Karpas-422 (cell line): ENCODE data around the gene UBXN6. TPM values are rescaled to one million over a fixed set of nuclear protein-coding genes. Genes with fewer than 3 reads are reported as not detected.
A peak's percentile ranks its signal among the peaks of the same experiment; 100 is the strongest.

Experiments used
- DNase-seq: peaks from one replicate; pipeline ENCODE4 v3.0.0-alpha.2; 2015
- H2AFZ ChIP-seq: fragments of 200-600 bp; sonication (generic); 2 replicates; pipeline ENCODE4 v1.6.1; 2014; ENCODE audit warnings: antibody characterized with exemption, low read length, mixed read lengths
- H3K27ac ChIP-seq: fragments of 200-600 bp; sonication (generic); 2 replicates; pipeline ENCODE4 v1.5.1; 2014; ENCODE audit warnings: mild to moderate bottlenecking, low read length, moderate library complexity
- H3K27me3 ChIP-seq: fragments of 200-600 bp; sonication (generic); 2 replicates; pipeline ENCODE4 v1.6.1; 2014; ENCODE audit warnings: low read length, mixed read lengths
- H3K36me3 ChIP-seq: fragments of 200-600 bp; sonication (generic); 2 replicates; pipeline ENCODE4 v1.6.1; 2014; ENCODE audit warnings: low read length, mixed read lengths; ENCODE audit not compliant: insufficient read depth
- H3K4me1 ChIP-seq: fragments of 200-600 bp; sonication (generic); 2 replicates; pipeline ENCODE4 v1.6.1; 2014; ENCODE audit warnings: mild to moderate bottlenecking, low read length, mixed read lengths
- H3K4me2 ChIP-seq: fragments of 200-600 bp; sonication (generic); 2 replicates; pipeline ENCODE4 v1.6.1; 2014; ENCODE audit warnings: low read length, low read depth, mild to moderate bottlenecking; ENCODE audit not compliant: poor library complexity, severe bottlenecking
- H3K4me3 ChIP-seq: fragments of 200-600 bp; sonication (generic); 2 replicates; pipeline ENCODE4 v1.5.1; 2014; ENCODE audit warnings: mild to moderate bottlenecking, antibody characterized with exemption, low read length, mixed read lengths
- H3K79me2 ChIP-seq: fragments of 200-600 bp; sonication (generic); 2 replicates; pipeline ENCODE4 v1.6.1; 2014; ENCODE audit warnings: mild to moderate bottlenecking, low read length, mixed read lengths
- H3K9ac ChIP-seq: fragments of 200-600 bp; sonication (generic); 2 replicates; pipeline ENCODE4 v1.6.0; 2014; ENCODE audit warnings: low read length
- H3K9me2 ChIP-seq: fragments of 200-600 bp; sonication (generic), shearing (Covaris generic); replicated peaks from 2 replicates; pipeline ENCODE4 v1.6.0; 2014; ENCODE audit warnings: mild to moderate bottlenecking, low read length, moderate library complexity; ENCODE audit not compliant: insufficient read depth
- H3K9me3 ChIP-seq: fragments of 300-700, 200-600 bp; sonication (generic); 2 replicates; pipeline ENCODE4 v1.6.1; 2014; ENCODE audit warnings: low read length, mixed read lengths
- H4K20me1 ChIP-seq: fragments of 200-600 bp; sonication (generic); 2 replicates; pipeline ENCODE4 v1.6.1; 2014; ENCODE audit warnings: mild to moderate bottlenecking, antibody characterized with exemption, low read length, low read depth; ENCODE audit not compliant: insufficient read depth
- total RNA-seq: library from RNA; depleted of rRNA; stranded (reverse); fragments of >200 nt; shearing (Covaris generic); gene quantifications from 2 replicates; pipeline ENCODE4 v1.2.3, GENCODE V29; 2014; ENCODE audit warnings: low replicate concordance

The UBXN6 gene
- total RNA-seq, 1 experiment from 2014 or later: 112 TPM

DNA sequence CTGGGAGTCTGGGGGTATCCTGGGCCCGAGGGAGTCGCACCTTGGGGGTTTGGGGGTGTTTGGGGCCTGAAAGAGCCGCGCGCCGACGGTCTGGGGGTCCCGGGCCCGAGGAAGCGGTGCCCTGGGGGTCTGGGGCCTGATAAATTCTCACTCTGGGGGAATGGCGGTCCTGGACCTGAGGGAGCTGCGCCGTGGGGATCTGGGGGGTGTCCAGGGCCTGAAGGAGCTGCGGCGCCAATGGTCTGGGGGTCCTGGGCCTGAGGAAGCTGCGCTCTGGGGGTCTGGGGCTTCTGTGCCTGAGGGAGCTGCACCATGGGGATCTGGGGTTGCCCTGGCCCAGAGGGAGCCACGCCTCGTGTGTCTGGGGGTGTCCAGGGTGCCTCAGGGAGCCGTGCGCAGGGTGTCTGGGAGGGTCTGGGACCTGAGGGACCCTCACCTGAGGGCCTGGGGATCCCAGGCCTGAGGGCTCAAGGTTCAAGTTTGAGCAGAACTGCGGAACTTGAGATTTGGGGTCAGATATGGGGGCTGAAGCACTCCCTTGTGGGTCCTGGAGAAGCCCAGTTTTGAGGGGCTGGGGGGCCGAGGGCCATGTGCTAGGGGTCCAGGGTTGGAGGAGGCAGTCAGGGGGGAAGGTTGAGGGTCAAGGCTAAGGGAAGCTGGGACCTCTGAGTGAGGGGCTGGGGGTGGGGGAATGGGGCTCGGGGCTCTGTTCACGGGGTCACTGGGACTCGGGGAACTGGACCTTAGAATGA, 15.6 kb upstream of the UBXN6 start:
- H3K4me2 ChIP-seq: peak overlapping the region; percentile 92

DNA sequence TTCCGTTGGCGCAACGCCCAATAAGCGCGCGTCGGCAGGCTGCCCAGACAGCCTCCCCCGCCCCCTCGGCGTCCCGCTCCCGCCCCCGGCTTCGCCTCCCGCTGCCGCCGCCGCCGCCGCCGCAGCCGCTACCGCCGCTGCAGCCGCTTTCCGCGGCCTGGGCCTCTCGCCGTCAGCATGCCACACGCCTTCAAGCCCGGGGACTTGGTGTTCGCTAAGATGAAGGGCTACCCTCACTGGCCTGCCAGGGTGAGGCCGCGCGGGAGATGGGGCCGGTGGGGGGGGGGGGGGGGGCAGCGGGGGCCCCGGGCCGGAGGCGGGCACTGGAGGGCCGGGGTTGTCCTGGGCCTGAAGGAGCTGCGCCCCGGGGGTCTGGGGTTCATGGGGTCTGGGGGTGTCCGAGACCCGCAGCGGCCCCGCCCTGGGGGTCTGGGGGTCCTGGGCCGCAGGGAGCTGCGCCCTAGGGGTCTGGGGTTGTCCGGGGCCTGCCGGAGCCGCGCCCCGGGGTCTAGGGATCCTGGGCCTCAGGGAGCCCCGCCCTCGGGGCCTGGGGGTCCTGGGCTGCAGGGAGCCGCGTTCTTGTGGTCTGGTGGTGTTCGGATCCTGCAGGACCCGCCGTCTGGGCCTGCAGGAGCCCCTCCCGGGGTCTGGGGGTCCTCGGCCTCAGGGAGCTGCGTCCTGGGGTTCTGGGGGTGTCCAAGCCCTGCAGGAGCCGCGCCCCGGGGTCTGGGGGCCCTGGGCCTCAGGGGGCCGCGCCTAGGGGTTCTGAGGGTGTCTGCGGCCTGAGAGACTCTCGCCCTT, 14.8 kb upstream of the UBXN6 start, which contains the start of gene HDGFL2:
Gene HDGFL2, plus strand, starts transcription at position 124 of the 801 bp plus-strand sequence. Its CDS starts 54 bp downstream, at position 178.
- Histone ChIP-seq H3K4me2 (peak within 1 kb of the TSS; percentile 92), H3K27ac (peak within 1 kb of the TSS; percentile 82), H3K36me3 (no peaks in the 10 kb centered on the region; the same call in 1 of the 2 replicates), H3K9me3 (no peaks in the 10 kb centered on the region), H2AFZ (peak within 1 kb of the TSS; percentile 11; the same call in 1 of the 2 replicates), H3K9me2 (no peaks in the 10 kb centered on the region), H3K79me2 (peaks cover 42% of the 10 kb centered on the region), H3K9ac (peak within 1 kb of the TSS; percentile 99), H3K27me3 (no peaks in the 10 kb centered on the region), H3K4me3 (peak within 1 kb of the TSS; percentile 97), H4K20me1 (no peaks in the 10 kb centered on the region; the same call in 1 of the 2 replicates), H3K4me1 (peaks cover 24% of the 10 kb centered on the region)
- no peak for DNase-seq

More for the DNA sequence above, 15.6 kb upstream of the UBXN6 start:
- peaks cover 42% of the 10 kb centered on the region for H3K79me2 ChIP-seq
- peak overlapping the region; percentile 99 for H3K9ac ChIP-seq
- no peak overlapping the region for H2AFZ ChIP-seq
- H4K20me1 ChIP-seq: no peaks in the 10 kb centered on the region; the same call in 1 of the 2 replicates
- no peaks in the 10 kb centered on the region for H3K9me3 ChIP-seq
- DNase-seq: peak; percentile 54
- peak overlapping the region; percentile 97 for H3K4me3 ChIP-seq
- H3K4me1 ChIP-seq: peaks cover 24% of the 10 kb centered on the region
- H3K27ac ChIP-seq: peak overlapping the region; percentile 56
- H3K36me3 ChIP-seq: no peaks in the 10 kb centered on the region; the same call in 1 of the 2 replicates
- no peaks in the 10 kb centered on the region for H3K27me3 ChIP-seq
- H3K9me2 ChIP-seq: no peaks in the 10 kb centered on the region

- H3K27ac ChIP-seq: peak overlapping the region; percentile 82
- peak overlapping the region; percentile 71 for H3K9ac ChIP-seq
- H3K79me2 ChIP-seq: peaks cover 36% of the 10 kb centered on the region
- H3K4me3 ChIP-seq: peak overlapping the region; percentile 68
- H3K36me3 ChIP-seq: no peaks in the 10 kb centered on the region; the same call in 1 of the 2 replicates
- H3K4me2 ChIP-seq: peak overlapping the region; percentile 70
- peak overlapping the region; percentile 11; the same call in 1 of the 2 replicates for H2AFZ ChIP-seq
- no peaks in the 10 kb centered on the region for H3K9me2 ChIP-seq
- H4K20me1 ChIP-seq: no peaks in the 10 kb centered on the region; the same call in 1 of the 2 replicates
- DNase-seq: peak; percentile 100
- no peaks in the 10 kb centered on the region for H3K27me3 ChIP-seq
- H3K9me3 ChIP-seq: no peaks in the 10 kb centered on the region
- H3K4me1 ChIP-seq: peaks cover 24% of the 10 kb centered on the region
Measured at GRCh38 chr19:4471403-4472173, 14.0 kb upstream of the UBXN6 start.

- DNase-seq: no peak
- Histone ChIP-seq H3K27me3 (no peaks in the 10 kb centered on the region), H3K4me3 (no peak overlapping the region), H4K20me1 (no peaks in the 10 kb centered on the region; the same call in 1 of the 2 replicates), H3K36me3 (no peaks in the 10 kb centered on the region), H3K27ac (no peak overlapping the region), H3K9me3 (no peaks in the 10 kb centered on the region), H3K9ac (no peak overlapping the region), H3K79me2 (peaks cover 5% of the 10 kb centered on the region), H3K4me1 (peaks cover 10% of the 10 kb centered on the region), H3K9me2 (no peaks in the 10 kb centered on the region), H2AFZ (no peak overlapping the region), H3K4me2 (no peak overlapping the region)
Measured at GRCh38 chr19:4467835-4468234, 10.2 kb upstream of the UBXN6 start.

DNA sequence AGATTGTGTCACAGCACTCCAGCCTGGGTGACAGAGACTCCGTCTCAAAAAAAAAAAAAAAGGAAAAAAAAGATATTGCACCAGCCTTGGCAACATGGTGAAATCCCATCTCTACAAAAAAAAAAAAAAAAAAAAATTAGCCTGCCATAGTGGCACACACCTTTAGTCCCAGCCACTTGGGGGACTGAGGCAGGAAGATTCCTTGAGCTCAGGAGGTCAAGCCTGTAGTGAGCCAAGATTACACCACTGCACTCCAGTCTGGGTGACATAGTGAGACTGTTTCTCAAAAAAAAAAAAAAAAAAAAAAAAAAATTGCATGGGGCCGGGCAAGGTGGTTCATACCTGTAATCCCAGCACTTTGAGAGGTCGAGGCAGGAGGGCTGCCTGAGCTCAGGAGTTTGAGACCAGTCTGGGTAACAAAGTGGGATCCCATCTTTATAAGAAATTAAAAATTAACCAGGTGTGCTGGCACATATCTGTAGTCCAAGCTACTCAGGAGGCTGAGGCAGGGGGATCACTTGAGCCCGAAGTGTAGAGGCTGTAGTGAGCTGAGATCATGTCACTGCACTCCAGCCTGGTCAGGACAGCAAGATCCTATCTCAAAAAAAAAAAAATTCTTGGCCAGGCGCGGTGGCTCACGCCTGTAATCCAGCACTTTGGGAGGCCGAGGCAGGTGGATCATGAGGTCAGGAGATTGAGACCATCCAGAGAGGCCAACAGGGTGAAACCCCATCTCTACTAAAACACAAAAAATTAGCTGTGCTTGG, 7.4 kb upstream of the UBXN6 start:
- no peak for DNase-seq
- H3K36me3 ChIP-seq: no peaks in the 10 kb centered on the region
- no peaks in the 10 kb centered on the region for H3K79me2 ChIP-seq
- H4K20me1 ChIP-seq: no peaks in the 10 kb centered on the region
- H3K4me3 ChIP-seq: no peak overlapping the region
- H3K4me2 ChIP-seq: no peak overlapping the region
- no peak overlapping the region for H3K27ac ChIP-seq
- H3K9me3 ChIP-seq: no peaks in the 10 kb centered on the region
- no peak overlapping the region for H2AFZ ChIP-seq
- H3K9me2 ChIP-seq: no peaks in the 10 kb centered on the region
- no peak overlapping the region for H3K9ac ChIP-seq
- no peaks in the 10 kb centered on the region for H3K27me3 ChIP-seq
- H3K4me1 ChIP-seq: no peaks in the 10 kb centered on the region

DNA sequence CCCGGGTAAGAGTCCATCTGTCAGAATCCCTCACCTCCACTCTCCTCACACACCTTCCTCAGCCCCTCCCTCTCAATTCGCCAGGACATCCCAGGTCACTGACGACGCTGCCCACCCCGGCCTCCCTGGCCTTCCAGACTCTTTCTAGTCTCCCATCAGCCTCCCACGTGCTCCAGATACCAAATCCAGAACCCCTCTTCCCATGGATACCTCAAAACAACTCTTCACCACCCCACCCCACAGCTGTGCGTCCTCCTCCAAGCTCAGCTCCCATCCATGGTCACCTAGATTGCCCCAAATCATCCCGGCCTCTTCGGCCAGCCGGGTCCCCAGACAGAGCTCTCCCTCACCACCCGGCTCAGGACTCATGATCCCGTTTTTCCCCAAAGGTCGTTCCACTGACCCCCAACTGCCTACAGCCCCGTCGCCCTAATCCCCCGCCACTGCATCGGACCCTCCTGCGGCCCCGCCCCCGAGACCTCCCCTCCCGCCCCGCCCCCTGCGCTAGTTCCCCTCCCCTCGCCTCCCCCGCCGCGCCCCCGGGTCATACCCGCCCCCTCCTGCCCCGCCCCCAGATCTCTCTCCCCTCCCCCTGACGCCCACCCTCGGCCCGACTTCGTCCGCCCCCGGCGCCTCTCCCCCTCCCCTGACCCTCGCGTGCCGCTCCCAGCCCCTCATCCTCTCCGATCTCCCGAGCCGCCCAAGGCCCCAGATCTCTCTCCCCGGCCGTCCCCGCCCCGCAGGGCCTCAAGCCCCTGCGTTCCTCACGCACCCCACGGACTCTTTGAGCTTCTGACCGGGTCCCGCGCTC, 546 bp downstream of the UBXN6 start:
- no peaks in the 10 kb centered on the region for H3K27me3 ChIP-seq
- H3K27ac ChIP-seq: peak overlapping the region; percentile 54; the same call in 1 of the 2 replicates

GRCh38 chr19:4456476-4456842, 1.1 kb downstream of the UBXN6 start:
- Histone ChIP-seq H3K4me1 (peaks cover 33% of the 10 kb centered on the region), H3K4me3 (peak overlapping the region; percentile 95), H3K36me3 (no peaks in the 10 kb centered on the region), H2AFZ (no peak overlapping the region), H4K20me1 (peaks cover 9% of the 10 kb centered on the region), H3K9me3 (no peaks in the 10 kb centered on the region), H3K9ac (peak overlapping the region; percentile 89), H3K4me2 (peak overlapping the region; percentile 74), H3K9me2 (no peaks in the 10 kb centered on the region), H3K27me3 (no peaks in the 10 kb centered on the region), H3K27ac (no peak overlapping the region), H3K79me2 (peaks cover 26% of the 10 kb centered on the region)
- peak; percentile 66 for DNase-seq

More for the DNA sequence above, 546 bp downstream of the UBXN6 start:
- no peaks in the 10 kb centered on the region for H3K9me2 ChIP-seq
- H3K36me3 ChIP-seq: no peaks in the 10 kb centered on the region
- peaks cover 9% of the 10 kb centered on the region for H4K20me1 ChIP-seq
- no peak overlapping the region for H2AFZ ChIP-seq
- DNase-seq: peak; percentile 80
- H3K4me1 ChIP-seq: peaks cover 33% of the 10 kb centered on the region
- peak overlapping the region; percentile 74 for H3K4me2 ChIP-seq
- H3K9me3 ChIP-seq: no peaks in the 10 kb centered on the region
- peak overlapping the region; percentile 95 for H3K4me3 ChIP-seq
- H3K9ac ChIP-seq: peak overlapping the region; percentile 89
- H3K79me2 ChIP-seq: peaks cover 26% of the 10 kb centered on the region
